IPS DF 4.7 (cell line): ENCODE data around the gene TEKT2.

ENCODE experiments used
- DNase-seq: peaks from one replicate; pipeline ENCODE4 v3.0.0-alpha.2; 2013; ENCODE audit warnings: low spot score; ENCODE audit errors: extremely low read depth

The TEKT2 gene

DNA sequence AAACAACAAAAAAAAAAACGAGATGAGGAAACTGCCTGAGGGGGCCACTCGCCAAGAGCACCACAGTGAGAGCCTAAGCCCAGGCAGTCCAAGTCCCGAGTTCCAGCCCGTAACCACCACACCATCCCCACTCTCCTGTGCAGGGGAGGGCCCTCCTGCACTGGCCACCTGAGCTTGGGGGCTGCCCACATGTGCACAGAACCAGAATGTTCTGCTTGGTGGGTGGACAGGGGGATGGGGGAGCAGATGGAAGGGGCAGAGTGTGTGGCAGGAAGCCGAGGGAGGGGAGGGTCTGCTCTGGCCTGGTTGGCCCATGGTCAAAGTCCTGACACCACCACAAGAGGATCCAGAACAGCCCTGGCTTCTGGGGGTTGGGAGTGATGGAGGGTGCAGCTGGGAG lies 22.4 kb downstream of the TEKT2 start:
- DNase-seq, result no peak

DNA sequence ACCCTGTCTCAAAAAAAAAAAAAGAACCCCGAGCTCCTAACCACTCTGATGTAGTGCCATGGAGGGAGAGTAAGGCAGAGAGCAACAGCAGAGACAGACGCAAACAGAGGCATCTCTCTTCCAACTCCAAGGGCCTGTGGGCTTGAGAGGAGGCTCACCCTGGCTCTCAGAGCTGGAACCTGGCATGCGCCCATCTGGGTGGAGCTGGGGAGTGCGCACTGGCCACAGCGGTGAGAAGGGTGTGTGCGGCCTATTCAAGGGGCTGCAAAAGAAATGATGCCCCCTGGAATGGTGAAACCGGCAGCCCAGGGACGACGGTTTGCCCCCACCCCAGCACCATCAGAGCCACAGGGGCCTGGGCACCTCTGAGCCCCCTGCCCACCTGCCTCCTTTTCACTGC lies 23.5 kb downstream of the TEKT2 start:
- no peak for DNase-seq

DNA sequence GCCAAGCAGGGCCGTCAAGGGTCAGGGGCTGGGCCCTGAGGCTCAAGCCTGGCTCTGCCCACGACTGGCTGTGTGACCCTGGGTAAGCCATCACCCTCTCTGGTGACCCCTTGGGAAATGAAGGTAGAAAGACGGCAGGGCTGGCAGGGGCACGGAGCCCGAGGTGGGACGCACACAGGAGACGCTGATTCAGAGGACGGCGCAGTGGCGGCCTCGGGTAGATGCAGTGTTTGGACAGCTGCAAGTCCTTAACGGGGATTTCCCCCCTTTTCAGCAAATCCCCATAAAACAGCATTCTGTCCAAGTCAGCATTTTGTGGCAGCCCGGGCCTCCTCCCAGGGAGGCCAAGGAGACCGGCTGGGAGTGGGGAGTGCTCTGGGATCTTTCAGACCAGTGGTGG lies 24.4 kb downstream of the TEKT2 start:
- DNase-seq, result no peak

DNA sequence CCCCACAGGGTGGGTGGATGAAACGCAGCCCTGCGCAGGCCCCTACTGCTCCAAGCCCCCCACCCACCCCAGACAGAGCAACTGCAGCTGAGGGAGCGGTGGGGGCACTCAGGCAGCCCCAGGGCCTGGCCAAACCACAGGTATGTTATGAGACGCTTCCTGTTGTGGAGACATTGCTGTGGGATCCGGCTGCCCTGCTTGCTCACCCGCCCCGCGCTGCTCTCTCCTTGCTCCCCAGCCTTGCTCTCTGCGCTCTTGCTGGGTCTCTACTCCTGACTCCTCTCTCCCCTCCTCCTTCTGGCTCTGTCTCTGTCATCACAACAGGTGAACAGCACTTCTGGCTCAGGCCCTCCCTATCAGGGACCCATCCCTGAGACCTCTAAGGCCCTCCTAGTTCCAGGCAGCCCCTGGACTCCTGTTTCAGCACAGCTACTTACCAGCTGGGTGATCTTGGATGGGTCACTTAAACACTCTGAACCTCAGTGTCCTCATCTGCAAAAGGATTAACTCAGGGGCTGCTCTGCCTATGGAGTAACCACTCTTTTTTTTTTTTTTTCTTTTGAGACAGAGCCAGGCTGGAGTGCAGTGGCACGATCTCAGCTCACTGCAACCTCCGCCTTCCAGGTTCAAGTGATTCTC lies 25.3 kb downstream of the TEKT2 start:
- DNase-seq, result no peak

DNA sequence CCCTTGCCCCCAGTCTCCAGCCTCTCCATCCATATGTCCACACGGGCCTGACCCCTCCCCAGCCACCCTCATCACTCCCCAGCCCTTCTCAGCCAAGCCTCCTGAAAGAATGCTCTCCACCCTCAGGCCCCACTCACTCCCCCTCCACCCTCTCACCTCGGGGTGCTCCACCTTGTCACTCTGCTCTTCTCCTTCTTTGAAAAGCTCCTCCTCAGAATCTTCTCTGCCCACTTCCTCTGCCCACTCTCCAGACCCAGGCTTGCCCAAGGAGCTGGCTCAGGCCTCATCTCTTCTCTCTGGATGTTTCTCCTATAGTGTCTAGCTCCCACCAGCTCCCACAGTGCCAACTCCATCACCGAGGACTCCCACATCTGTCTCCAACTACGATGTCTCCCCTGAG lies 27.3 kb downstream of the TEKT2 start:
- no peak for DNase-seq

DNA sequence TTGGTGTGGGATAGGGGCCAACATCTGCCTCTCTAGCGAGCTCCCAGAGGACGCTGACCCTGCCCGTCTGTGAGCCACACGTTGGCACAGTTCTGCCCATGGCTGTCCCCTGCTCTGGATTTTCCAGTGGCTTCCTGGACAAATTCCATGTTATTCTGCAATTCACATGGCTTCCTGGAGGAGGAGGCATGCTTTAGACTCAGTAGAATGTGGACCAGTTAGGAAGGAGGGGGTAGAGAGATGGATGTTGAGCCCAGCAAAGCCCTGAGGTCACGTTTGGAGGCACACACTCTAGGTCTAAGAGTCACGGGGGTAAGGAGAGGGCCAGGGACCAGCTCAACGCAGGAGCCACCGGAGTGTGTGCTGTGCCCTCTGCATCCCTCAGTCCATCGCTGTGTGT lies 28.9 kb downstream of the TEKT2 start:
- no peak for DNase-seq

DNA sequence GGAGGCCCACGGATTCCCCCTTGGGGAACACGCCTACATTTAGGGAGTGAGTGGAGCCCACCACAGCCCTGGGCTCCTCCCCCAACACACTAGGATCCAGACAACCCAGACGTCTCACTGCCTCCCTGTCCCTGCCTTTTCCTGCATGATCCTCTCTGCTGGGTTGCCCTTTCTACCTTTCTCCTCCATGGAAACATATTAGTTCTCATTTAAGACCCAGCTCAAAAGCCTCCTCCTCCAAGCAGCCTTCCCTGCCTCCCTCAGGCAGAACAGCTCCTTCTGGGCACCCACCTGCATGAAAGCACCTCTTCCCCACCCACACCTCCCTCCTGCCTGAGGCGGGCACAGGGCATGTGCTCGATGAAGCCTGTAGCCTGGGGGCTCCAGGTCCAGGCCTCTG lies 30.5 kb downstream of the TEKT2 start:
- DNase-seq, result no peak

DNA sequence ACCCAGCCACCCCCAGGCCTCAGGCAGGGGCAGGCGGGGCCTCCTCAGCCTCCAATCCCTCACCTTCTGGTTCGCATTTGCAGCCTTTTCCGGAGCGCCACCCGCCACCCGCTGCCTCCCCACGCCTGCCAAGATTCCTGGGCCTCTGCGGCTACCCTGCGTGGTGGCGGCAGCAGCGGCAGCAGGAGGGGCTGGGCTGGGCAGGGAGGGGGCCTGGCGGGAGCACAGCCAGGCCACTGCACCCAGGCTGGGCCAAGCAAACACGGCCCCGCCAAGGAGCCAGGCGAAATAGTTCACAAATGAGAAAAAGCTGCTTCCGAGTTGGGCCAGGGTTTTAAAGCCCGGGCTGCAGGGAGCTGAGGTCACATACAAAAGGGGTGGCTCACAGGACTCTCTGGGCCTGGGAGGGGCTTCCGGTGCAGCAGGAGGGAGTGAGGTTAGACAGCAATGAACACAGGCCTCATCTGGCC lies 31.3 kb downstream of the TEKT2 start:
- no peak for DNase-seq

DNA sequence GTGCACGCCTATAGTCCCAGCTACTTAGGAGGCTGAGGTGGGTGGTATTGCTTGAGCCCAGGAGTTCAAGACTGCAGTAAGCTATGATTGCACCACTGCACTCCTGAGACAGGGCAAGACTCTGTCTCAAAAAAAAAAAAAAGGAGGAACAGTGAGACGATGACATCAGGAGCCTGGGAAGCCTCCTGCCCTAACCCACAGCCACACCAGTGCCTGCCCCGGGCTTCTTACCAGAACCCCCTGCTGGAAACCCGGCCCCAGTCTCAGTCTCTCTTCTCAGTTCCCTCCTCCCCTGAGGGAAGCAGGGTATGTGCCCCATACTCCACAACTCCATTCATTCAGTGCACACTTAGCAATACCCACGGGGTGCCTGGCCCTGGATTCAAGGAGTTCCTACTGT lies 32.0 kb downstream of the TEKT2 start:
- DNase-seq, result no peak

DNA sequence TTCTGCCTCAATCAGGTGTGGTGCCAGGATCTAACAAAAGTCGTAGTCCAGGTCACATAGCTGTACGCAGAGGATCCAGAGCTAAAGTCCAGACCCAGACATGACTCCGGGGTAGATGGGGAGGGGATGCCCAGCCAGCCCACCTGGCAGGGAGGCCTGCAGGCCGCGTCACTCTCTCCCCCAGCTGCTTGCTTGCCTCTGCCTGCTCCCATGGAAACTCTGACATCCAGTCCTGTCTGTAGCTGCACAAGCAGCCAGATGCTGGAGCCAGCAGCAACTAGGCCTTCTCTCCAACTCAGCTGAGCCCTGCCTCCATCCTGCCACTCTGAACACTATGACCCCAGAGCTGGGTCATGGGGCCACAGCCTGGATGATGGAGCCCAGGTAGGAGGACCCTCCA lies 33.0 kb downstream of the TEKT2 start:
- no peak for DNase-seq

DNA sequence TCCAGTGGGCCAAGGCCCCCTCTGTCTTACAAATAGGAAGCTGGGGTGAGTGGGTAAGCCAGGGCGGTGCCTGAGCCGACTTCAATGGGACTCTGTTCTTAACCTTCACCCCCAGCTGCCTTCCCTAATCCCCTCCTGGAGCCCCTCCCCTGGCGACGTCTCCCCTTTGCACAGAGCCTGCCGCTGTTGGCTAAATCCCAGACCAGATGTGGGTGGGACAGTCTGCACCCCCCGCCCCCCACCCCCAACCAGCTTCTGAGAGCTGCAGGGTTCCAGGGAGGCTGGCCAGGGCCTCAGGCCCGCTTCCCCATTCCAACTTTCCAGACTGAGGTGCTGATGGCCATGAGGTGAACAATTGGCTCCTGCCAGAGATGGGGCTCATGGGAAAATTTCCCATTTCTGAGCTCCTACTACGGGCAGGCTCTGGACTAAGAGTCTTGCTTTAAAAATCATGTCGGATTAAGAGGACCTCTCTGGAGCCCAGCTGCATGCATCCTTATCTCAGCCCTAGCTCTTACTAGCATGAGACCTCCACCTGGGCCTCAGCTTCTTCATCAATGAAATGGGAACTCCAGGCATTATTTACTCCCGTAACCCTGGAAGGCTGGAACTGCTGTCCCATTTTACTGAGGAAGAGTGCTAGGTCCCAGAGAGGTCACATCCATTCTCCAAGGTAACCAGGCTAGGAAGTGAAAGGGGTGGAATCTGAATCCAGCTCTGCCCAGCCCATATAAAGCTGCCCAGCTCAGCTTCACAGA lies 34.7 kb downstream of the TEKT2 start:
- no peak for DNase-seq

DNA sequence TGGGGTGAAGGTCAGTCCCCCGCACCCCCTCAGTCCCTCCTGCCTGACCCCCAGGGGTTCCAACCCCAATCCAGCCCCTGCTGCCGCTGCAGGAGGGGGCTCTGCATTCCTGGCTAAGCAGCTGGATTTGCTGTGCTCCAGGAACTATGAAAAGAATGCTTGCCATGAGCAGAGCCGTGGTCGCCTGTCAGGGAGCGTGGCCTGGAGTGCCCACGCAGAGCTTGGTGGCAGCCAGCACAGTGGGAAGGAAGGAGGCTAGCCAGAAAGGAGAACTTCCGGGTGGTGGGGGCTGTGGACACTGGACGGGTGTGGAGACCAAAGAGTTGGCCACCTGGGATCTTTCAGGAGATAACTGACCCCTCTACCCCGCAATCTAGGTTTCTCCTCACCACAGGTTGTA lies 35.6 kb downstream of the TEKT2 start:
- no peak for DNase-seq

DNA sequence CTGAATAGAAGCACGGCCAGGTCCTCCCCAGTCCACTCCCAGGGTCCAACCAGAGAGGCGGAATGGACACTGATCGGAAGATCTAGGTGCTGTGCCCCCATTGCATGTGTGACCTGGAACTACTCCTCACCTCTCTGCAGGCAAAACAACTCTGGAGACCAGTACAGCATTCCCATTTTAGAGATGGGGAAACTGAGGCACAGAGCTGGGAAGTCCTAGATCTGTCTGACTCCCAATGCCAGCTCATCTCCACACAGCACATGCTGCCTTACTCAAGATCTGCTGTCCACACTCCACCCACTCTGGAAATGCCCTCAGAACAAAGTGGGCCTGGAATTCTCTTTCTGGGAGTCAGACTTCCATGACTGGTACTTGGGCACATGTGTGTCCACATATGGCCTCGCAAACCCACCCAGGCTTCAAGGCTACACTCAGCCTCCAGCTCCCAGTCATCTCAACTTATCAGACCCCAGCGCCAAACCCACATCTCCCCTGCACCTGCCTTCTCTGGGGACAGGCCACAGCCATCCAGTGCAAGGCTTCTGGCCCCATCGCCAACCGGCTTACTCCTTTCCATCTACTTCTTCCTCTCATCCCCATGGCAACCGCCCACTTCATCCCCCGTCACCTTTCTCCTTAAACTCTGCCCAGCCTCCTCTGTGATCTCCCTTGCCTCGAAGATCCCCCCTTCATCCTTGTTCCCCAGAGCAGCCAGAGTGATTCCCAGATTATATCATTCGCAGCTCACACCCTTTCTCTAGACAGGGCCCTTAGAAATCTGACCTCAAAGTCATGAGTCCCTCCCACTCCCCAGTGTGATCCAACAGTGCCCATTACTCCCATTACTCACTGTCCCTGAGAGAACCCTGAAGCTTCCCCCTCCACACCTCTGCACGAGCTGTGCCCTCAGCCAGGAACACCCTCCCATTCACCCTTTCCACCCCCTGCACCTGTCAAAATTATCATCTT lies 38.5 kb downstream of the TEKT2 start:
- no peak for DNase-seq

DNA sequence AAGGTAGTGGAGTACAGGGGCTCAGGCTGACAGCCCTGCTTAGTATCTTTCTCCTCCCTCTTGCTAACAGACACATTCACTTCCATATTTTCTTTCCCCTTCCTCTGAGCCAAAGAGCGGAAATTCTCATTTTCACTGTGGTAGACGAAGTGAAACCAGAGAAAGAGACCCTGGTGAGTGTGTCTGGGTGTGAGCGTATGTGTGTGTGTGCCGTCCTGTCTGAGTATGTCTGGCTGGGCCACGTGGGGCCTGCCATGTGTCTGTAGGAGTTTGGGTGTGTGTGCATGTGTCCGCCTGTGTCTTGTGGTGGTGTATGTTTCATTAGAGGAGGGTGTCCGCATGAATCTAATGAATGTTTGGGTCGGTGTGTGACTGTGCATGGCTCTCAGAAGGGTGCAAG lies 39.5 kb downstream of the TEKT2 start:
- no peak for DNase-seq

DNA sequence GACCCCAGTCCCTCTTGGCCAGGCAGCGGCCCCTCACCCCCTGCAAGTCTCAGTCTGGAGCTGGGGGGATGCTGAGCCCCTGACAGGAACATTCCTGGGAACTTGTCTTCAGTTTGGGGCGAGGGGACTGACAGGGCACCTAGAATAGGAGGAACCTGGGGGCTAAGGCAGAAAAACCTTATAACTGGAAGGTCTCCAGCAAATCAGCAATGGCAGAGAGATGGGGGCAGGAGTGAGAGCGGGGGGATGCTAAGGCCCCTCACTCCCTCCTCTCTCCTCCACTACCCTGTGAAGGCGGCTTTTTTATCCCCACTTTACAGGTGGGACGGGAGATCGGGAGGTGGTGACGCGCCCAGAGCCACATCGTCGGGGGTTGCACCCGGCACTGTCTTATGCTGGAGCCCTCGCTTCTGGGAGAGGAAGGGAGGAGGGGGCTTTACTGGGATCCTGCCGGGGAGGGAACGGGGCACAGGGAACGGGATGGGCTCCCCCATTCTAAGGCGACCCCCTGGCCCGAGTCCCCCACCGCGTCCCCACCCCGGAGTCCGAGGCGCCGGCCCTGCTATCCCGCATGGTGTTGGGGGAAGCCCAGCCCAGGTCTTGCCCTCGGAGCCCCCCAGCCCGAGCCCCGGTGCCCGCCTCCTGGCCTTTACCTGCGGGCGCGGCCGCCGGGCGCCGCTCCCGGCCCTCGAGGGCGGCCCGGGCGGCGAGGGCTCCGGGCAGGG lies 40.7 kb downstream of the TEKT2 start:
- no peak for DNase-seq

DNA sequence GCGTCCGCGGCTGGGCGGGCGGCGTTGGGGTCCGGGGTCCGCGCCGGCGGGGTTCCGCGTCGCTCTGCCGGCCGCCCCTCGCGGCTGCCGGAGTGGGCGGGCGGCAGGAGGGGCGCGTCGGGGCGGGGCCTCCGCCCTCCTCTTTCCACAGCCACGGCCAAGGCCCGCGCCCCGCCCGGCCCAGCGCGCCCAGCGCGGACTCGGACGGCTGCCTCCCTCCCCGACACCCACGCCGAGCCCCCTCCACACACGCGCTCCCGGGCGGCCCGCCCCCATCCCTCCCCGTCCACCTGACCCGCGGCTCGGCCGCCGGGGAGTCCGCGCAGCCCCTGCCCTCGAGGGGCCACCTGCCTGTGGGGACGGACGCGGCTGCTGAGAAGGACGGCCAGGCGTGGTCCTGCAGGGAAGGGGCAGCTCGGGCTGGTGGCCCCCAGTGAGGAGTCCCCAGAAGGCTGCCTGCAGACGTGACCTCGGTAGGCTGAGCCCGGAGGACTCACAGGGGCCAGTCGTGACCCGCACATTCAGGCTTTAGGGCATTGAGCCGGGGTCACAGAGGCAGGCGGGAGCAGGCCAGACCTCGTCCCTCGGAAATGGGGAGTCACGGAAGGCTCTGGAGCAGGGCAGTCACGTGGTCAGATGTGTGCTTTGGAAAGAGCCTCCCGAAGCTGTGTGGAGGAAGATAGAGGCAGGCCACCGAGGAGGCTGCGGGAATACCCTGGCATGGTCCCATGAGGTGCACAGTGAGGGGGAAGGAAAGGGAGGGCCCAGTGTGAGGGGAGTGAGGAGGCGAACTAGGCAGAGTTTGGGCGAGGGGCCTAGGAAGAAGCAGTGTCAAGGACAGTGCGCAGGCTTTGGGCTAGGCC lies 41.5 kb downstream of the TEKT2 start, which contains the start of gene COL8A2:
Gene COL8A2 (minus strand): TSS at position 94 of the 863 bp plus-strand sequence. CDS start 24,980 bp downstream, outside the sequence.
- DNase-seq, result no peak

DNA sequence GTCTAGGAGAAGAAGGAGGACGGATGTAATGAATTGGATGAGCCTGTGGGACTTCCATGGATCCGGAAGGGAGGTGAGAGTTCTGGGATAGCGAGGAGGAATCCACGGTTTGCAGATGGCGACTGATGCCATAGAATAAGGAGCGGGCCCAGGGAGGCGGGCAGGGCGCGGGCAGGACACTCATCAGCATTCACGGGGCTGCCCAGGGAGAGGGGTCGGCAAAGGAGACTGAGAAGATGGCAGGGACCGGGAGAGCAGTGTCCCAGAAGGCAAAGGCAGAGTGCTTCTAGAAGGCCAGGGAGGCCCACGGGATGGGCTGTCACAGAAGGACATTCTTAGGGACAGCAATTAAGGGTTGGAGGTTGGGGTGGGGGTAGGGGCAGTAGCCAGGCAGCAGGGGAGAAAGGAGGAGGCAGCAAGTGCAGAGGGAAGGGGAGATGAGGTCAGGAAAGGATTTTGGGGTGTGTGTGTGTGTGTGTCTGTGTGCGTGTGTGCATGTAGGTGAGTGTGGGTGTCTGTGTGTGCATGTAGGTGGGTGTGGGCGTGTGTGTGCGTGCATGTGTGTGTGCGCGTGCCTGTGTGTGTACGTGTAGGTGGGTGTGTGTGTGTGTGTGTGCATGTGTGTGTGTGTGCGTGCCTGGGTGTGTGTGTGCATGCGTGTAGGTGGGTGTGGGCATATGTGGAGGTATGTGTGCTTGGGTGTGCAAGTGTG lies 42.3 kb downstream of the TEKT2 start:
- DNase-seq, result no peak

DNA sequence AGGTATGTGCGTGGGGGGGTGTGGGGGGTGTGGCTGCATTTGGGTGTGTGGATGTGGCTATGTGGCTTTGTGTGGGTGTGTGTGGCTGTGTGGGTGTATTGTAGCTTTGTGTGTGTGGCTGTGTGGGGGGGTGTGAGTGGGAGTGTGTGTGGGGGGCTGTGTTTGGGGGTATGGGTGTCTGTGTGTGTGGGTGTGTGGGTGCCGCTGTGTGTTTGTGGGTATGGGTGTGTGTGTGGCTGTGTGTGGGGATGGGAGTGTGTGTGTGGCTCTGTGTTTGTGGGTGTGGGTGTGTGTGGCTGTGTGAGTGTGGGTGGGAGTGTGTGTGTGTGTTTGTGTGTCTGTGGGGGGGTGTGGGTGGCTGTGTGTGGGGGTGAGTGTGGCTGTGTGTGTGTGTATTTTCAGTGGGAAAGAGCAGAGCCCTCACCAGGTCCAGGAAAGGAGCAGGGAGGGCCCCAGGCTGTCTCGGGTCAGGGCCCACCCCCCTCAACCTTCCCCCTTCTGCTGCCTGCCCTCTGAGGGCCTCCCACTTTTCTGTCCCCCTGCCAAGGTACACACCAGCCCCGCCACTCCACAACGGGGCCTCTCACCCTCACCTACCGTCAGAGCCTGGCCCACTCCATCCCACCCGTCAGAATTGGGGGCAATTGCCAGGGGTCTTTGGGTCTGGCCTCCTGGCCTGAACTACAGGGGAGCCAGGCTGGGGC lies 43.1 kb downstream of the TEKT2 start:
- no peak for DNase-seq
